OCI-LY7 (cell line): ENCODE measurements around the gene SCFD2.

ENCODE experiments used
- CTCF ChIP-seq: fragments of 200-600 bp; sonication (generic); conservative IDR thresholded peaks from 2 replicates; pipeline ENCODE4 v1.5.1; 2014; ENCODE audit warnings: mild to moderate bottlenecking, antibody characterized with exemption, low read length, moderate library complexity, mixed read lengths
- EZH2phosphoT487 ChIP-seq: fragments of 200-600 bp; sonication (generic); IDR thresholded peaks from 2 replicates; pipeline ENCODE4 v1.6.1; 2018; ENCODE audit warnings: low read depth, borderline replicate concordance, mild to moderate bottlenecking, mixed run types, antibody characterized with exemption, low read length, moderate library complexity, mixed read lengths

GRCh38 chr4:52968241-52968640 is 397.6 kb downstream of the SCFD2 start:
- TF ChIP-seq CTCF (no peak), EZH2phosphoT487 (no peak)
